GM18858 (cell line): ENCODE results near the gene ROCK1.

Experiments used
- ATAC-seq: cut with Tn5 transposase; IDR thresholded peaks from one replicate; pipeline ENCODE4 v1.9.1; 2021; ENCODE audit not compliant: unreplicated experiment

The ROCK1 gene

GRCh38 chr18:21109936-21110712 lies 1.5 kb downstream of the ROCK1 start:
- ATAC-seq, result no peak

GRCh38 chr18:21105936-21106335 lies 5.7 kb downstream of the ROCK1 start:
- ATAC-seq, result peak; percentile 48

GRCh38 chr18:21101172-21101571 lies 10.4 kb downstream of the ROCK1 start:
- no peak for ATAC-seq

GRCh38 chr18:21100678-21101077 lies 10.9 kb downstream of the ROCK1 start:
- ATAC-seq, result no peak

- no peak for ATAC-seq
These were observed 11.5 kb downstream of the ROCK1 start for GRCh38 chr18:21100146-21100545.

GRCh38 chr18:21099442-21099841 lies 12.2 kb downstream of the ROCK1 start:
- peak; percentile 84 for ATAC-seq

GRCh38 chr18:21096760-21097159 lies 14.9 kb downstream of the ROCK1 start:
- ATAC-seq, result no peak

GRCh38 chr18:21093133-21093532 lies 18.5 kb downstream of the ROCK1 start:
- ATAC-seq, result no peak

GRCh38 chr18:21090680-21091079 lies 20.9 kb downstream of the ROCK1 start:
- ATAC-seq, result no peak

GRCh38 chr18:21085579-21086166 lies 25.9 kb downstream of the ROCK1 start:
- ATAC-seq, result no peak

GRCh38 chr18:21084511-21085078 lies 27.0 kb downstream of the ROCK1 start:
- no peak for ATAC-seq

- ATAC-seq, result no peak
These were observed 28.6 kb downstream of the ROCK1 start for GRCh38 chr18:21083017-21083416.

GRCh38 chr18:21081426-21081825 lies 30.2 kb downstream of the ROCK1 start:
- no peak for ATAC-seq

- ATAC-seq, result no peak
These were observed 31.0 kb downstream of the ROCK1 start for GRCh38 chr18:21080576-21080975.

GRCh38 chr18:21074336-21075323 lies 37.0 kb downstream of the ROCK1 start:
- ATAC-seq, result no peak

- no peak for ATAC-seq
These were observed 38.4 kb downstream of the ROCK1 start for GRCh38 chr18:21073180-21073579.

- no peak for ATAC-seq
These were observed 40.5 kb downstream of the ROCK1 start for GRCh38 chr18:21071071-21071470.

- no peak for ATAC-seq
These were observed 42.1 kb downstream of the ROCK1 start for GRCh38 chr18:21069468-21069867.

- no peak for ATAC-seq
These were observed 47.3 kb downstream of the ROCK1 start for GRCh38 chr18:21064347-21064746.

GRCh38 chr18:21063011-21063410 lies 48.6 kb downstream of the ROCK1 start:
- no peak for ATAC-seq

- no peak for ATAC-seq
These were observed 54.5 kb downstream of the ROCK1 start for GRCh38 chr18:21057112-21057511.
